Activated CD8-positive, alpha-beta memory T cell treated with anti-CD3 and anti-CD28 coated beads for 4 hours (primary cell): Measurements from ENCODE around the gene SETD7.

Experiments used
- DNase-seq, 2 donors: peaks; one replicate each; pipeline ENCODE4 v3.0.0-alpha.2; 2020; ENCODE audit warnings: low read depth in 2 of 2

SETD7 gene

DNA sequence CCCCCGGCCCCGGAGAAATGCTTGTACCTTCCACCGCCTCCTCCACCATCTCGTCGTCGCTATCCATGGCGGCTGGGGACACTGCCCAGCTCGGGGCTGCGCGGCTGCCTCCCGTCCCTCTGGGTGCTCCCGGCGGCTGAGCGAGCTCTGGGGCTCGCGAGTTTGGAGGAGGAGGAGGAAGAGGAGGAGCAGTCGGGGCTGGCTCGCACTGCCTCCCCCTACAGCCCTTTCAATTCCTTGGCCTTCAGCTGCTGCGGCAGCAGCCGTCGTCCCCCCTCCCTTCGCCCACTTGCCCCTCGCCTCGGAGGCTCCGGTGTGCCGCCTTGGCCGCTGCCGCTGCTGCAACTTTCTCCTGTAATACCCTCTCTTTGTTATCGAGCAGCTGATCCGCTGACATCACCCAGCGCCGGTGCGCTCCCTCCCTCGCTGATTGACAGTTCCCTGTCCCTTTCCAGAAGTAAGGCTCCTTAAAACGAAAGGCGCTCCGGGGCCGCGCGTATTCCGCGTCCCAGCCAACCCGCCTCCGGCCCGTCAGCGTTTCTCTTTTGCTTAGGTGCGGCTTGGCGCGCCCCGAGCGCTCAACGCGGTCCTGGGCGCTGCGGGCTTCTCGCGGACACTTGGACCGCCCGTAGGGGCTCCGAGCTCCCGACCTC lies at the start of gene SETD7:
SETD7 (minus strand) TSS at position 149 of the 653 bp plus-strand sequence; CDS start at position 67, 82 bp downstream.
- DNase-seq = peak in 1 of 2 donors; percentile 11

DNA sequence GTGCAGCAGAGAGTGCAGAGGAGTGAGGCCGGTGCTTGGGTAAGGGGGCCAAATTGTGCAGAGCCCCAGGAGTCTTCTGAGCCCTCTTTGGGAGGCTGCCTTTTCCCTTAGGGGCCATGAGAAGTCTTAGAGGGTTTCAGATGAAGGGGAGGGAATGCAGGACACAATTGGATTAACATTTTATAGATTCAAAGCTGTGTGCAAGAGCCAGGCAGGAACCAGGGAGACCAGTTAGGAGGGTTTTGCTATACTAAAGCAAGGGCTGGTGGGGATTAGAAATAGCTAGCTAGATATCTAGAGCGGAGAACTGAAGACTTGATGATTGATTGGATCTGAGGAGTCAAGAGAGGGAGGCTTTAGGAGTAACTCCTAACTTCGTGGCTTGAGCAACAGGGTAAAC lies 49.5 kb upstream of the SETD7 start:
- DNase-seq = no peak

DNA sequence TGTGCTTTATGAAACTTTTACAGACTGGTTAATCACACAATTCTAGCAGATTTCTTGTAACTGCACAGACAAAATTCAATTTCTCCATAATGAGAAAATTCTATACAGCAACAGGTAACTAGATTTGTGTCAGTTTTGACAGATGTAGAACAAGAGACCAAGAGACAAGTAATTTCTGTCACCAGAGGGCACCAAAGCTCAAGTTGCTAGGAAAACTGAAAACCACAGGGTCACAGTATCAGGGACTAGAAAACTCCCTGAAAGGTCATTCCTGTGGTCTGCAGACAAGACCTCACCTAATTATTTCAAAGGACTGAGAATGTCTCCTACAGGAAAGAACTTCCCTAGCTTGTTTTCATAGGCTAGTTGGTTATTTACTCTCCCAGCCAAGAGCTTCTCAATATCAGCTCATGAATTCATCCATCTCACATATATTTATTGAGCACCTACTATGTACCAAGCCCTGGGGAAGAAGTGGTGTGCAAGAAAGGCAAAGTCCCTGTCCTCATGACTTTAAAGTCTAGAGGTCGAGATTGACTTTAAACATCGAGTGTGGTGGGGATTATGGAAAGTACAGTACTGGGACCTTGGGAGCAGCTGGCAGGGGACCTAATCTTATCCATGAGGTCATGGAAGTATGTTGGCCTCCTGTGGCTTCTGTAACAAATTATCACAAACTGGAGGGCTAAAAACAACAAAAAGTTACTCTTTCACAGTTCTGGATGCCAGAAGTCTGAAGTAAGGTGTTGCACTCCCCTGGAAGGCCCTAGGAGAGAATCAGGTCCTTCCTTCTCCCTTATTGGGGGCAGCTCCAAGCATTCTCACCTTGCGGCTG lies 47.8 kb upstream of the SETD7 start:
- no peak for DNase-seq

DNA sequence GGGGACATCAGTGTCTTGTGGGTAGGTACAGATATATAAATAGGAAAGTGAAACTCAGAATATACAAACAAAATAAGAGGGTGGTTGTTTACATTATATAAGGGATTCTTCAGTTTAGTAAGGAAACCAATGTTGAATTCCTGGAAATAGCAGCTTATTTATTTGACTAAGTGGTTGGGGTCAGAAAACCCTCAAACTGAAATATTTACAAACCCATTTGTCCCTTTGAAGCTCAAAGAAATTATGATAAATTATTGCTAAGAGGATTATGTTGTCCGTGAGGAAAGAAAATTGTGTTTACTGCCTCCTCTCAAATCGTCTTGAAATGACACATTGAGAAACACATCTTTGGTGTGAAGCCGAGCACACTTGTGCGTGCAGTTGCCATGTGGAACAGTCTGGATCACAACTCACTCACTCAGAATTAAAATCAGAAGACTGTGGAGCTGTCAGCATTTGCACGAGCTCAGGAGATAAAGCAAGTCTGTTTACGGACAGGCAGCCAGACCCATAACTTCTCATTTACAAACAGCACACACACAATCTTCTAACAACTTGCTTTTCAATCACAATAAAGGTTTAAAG lies 46.8 kb upstream of the SETD7 start:
- DNase-seq = no peak

DNA sequence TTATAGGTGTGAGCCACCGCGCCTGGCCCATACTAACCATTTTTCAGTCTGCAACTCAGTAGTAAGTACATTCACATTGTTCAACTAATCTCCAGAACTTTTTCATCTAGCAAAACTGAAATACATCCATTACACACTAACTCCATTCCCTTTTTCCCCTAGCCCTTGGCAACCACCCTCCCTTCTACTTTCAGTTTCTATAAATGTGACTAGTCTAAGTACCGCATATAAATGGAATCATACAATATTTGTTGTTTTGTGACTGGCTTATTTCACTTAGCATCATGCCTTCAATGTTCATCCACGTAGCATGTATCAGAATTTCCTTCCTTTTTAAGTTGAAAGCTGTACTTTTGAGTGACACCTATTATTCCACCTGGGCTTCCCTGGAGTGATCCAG lies 44.6 kb upstream of the SETD7 start:
- no peak for DNase-seq

DNA sequence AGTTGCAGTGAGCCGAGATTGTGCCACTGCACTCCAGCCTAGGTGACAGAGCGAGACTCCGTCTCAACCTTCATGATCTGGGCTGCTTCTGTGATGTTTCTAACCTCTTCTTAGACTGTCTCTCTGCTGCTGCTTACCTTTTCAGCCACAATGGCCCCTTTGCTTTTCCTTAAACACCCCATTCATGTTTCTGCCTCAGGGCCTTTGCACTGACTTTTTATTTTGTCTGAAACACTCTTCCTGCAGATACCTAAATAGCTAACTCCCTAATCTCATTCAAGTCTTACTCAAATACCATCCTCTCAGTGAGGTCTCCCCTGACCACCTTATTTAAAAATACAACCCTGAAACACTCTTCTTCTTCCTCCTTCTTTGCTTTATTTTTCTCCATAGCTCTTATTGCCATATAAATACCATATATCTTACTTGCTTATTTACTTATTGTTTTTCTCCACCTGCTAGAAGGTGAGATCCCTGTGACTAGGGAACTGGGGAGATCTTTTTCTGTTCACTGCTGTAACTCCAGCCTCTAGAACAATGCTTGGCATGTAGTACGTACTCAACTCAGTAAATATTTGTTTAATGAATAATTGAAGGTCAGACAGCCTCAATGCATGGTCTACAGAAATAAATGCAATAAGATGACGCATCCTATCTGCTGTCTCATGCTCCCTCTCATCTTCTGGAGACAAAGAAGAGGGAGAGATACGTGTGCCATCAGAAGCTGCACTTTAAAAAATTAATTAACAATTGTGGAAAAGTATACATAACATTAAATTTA lies 43.8 kb upstream of the SETD7 start:
- DNase-seq = no peak

DNA sequence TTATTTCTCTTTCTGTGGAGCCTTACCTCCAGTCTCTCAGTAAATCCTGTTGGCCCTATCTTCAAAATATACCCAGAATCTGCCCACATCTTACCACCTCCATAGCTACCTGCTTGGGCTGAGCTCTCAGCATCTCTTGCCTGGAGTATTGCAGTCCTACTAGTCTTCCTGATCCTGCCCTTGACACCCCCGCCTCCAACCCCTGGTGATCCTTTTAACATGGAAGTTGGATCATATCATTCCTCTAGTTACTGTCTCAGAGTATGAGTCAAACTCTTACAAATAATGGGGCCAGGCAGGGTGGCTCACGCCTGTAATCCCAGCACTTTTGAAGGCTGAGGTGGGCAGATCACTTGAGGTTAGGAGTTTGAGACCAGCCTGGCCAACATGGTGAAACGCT lies 43.1 kb upstream of the SETD7 start:
- DNase-seq = no peak

DNA sequence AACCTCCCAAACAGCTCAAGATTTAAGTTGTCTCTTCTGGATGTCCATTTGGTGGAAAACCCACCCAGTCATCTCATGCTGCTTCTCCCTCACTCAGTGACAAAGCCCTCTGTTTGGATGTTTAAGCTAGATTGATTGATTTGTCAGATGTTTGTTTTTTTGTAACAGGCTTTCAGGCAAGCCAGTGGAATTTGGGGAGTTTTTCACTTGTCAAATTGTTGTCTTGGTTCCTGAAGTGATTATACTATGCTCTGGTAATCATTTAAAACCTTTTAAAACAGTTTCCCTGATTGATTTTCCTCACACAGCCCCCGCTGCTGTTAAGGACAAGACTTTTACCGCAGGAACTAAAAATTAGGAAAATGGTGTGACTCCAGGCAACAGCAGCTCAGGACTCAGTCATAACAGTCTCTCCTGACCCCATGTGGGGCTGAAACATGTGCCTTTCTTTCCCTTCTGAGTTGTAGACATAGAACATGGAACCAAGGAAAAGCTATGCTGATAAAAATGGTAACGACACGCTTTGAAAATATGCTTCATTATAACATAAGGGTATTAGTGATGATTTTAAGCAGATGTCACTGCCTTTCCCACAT lies 40.8 kb upstream of the SETD7 start:
- DNase-seq = no peak

DNA sequence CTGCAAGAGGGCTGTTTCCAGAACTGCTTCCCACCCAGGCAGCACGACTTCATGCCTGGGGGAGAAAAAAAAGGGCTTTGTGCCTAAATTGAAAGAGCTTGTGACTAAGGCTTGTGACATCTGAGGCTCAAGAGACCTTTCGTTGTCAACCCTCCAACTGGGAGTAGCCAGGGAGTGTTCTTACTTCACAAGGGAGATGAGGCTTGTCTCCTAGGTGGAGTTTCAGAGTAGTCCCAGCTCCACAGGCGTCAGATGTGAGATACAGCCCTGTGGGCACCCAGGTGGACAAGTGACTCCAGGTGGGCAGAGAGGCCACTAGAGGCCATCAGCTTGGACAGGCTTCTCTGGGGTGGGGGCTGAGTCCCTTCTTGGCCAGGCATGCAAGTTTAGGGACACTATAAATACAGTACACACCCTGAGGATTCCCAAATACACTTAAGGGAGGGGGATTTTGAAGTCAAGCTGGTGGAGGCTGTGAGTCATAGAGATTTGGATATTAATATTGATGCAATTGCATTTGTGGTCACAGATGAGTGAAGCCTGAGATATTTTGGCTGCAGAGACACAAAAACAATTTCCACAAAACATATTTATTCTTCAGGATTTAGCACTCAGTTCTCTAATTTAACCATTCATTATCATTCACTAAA lies 40.1 kb upstream of the SETD7 start:
- DNase-seq = no peak

DNA sequence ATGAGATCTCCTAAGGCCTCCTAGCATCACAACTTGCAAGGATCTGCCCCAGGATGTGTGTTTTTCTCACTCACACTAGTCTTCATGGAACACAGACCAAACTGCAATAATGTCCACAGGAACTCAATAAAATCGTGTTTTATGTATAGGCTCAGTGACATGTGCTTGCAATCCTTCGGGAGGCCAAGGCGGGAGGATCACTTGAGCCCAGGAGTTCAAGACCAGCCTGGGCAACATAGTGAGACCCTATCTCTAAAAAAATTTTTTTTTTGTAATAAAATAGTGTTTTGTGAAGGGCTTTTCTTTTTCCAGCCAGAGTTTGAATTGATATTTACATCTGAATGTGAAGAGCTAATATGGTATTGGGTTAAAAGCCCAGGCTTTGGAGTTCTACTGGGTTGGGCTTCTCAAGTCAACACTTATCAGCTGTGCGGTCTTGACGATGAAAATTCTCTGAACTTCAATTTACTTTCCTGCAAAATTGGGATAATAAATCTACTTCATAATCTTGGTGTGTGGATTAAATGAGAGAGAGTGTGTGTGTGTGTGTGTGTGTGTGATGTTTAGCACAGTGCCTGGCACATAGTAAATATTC lies 38.7 kb upstream of the SETD7 start:
- DNase-seq = no peak

DNA sequence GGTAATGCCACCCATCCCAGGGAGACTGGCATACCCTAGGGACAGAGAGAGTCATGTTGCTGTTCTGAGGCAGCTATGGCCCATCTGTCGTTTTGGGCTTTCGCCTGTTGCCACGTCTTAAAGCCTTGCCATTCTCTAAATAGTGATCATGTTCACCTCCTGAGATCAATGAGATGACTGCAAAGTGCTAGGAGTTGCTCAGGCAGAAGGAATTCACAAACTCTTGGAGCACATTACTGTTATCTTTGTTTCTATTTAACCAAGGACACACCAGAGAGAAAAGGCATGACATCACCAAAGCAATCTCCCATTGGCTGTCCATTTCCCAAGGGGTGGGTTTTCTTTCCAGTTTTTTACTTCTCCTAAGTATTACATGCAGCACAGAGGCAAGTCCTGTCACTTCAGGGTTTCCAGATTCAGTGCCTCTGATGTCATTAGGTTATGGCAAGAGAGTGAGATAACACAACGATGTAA lies 37.1 kb upstream of the SETD7 start:
- DNase-seq = no peak

DNA sequence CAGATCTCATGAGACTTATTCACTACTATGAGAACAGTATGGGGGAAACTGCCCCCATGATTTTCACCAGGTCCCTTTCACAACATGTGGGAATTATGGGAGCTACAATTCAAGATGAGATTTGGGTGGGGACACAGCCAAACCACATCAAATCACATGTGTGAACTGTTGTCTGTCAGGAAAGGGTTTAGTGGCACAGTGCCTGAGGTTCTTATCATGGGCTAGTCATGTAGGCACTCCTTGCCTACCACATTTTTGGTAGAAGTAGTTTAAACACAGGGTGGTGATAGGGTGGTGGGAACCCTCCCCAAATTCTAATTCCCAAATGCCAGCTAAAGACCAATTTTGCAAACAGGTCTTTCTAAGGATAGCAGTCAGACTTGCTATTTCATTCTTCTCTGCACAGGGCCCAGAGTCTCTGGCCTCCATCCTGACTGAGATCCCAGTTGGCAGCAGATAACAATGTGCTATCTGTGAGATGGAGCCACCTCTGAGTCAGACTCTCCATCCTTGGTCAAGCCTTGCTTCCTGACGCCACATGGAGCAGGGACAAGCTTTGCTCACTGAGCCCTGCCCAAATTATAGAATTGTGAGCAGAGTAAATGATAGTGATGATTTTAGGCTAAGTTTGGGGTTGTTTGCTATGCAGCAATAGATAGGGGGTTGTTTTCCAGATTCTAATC lies 33.5 kb upstream of the SETD7 start:
- no peak for DNase-seq

DNA sequence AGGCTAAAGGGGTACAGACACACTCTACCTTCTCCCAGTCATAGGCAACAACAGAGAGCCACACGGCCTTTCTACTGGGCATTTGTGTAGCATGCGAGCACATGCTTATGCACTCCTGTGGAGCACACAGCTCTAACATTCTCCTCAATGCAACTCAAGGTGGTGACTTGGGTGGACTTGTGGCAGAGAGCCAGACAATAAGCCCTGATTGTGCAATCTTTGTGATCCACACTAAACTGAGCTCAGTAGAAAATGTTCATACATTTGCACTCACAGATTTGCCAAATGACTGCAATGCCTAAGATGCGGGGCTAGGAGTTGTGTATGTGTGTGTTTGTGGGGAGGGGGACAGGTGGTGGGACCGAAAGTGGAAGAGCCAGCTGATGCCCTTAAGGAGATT lies 31.4 kb upstream of the SETD7 start:
- no peak for DNase-seq

DNA sequence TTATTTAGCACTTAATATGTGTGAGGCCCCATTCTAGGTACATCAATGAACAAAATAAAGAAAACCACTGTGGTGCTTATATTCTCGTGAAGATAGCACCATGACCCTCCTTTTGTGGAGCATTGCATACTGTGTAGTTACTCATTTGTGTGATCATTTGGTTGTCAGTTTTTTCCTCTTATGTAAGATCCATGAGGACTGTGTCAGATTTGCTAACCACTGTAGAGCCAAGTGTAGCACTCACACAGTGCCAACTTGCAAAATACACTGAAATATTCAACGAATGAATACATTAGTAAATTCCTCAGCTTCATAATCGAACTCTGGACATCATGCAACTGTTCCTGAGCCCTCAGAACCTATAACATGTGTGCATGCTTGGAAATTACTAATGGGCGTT lies 29.5 kb upstream of the SETD7 start:
- no peak for DNase-seq

DNA sequence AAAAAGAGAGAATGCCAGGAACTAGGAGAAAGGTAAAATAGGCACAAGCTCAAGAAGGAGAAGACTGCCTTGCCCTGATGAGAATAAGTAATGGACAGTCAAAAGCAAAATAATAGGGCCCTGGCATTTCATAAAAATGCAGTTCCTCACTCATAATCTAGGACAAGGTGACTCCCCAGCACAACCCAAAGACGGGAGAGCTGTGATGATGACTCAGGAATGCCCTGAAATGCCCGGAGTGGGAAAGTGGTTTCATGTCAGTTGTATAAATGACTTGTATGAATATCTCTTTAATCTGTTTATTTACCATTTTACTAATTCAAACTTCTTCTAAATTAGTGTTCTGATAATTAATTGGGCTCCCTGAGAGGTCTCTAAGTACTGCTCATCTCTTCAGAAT lies 28.8 kb upstream of the SETD7 start:
- no peak for DNase-seq

DNA sequence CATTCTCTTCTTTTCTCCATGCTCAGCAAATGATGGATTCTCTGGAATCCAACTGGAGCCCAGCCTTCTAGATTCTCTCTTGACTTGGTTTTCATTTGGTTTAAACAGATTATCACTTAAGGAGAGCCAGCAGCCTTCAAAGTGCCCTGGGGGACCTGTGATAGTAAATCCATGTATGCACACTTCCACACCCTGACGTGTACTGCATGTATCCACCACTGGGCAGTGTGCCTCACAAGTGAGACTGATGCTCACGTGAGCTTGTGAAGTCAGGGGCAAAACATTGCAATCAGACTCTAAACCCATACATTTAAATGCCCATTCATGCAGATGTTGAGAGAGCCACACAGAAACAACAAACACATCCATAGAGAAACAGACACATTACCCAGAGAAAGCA lies 28.0 kb upstream of the SETD7 start:
- no peak for DNase-seq

DNA sequence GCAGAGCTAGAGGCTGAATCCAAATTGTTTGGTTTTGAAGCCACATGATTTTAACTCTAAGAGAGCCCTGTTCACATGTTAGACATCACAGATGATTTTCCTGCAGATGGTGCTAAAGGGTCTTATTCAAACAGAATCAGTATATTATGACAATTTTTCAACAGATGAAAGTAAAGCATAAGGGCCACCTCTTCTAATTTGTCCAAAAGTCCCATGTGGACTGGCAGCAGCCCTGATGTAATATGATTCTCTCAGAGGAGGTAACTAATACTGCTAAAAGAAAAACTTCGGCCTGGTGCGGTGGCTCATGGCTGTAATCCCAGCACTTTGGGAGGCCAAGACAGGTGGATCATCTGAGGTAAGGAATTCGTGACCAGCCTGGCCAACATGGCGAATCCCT lies 26.0 kb upstream of the SETD7 start:
- no peak for DNase-seq

DNA sequence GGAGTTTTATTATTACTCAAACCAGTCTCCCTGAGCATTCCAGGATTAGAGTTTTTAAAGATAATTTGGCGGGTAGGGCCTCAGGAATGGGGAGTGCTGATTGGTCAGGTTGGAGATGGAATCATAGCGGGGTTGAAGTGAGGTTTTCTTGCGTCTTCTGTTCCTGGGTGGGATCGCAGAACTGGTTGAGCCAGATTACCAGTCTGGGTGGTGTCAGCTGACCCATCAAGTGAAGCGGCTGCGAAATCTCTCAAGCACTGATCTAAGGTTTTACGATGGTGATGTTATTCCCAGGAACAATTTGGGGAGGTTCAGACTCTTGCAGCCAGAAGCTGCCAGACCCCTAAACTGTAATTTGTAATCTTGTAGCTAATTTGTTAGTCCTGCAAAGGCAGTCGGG lies 25.1 kb upstream of the SETD7 start:
- no peak for DNase-seq

DNA sequence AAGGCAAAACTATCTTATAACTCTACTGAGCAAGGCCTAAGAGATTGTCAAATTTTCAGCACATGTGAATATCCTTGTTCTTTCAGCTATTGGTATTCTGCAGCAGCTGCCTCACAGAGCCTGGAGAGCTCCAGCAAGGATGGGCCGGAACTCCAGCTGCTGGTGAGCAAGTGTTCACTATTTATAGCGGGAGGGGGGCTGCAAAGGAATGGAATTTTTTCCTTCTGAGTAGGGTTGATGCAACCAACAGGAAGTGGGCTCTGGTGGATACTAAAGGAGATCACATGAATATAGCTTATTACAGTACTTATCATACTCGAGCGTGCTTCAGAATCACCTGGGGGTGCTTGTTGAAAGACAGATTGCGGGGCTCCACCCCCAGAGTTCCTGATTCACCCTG lies 20.2 kb upstream of the SETD7 start:
- no peak for DNase-seq

DNA sequence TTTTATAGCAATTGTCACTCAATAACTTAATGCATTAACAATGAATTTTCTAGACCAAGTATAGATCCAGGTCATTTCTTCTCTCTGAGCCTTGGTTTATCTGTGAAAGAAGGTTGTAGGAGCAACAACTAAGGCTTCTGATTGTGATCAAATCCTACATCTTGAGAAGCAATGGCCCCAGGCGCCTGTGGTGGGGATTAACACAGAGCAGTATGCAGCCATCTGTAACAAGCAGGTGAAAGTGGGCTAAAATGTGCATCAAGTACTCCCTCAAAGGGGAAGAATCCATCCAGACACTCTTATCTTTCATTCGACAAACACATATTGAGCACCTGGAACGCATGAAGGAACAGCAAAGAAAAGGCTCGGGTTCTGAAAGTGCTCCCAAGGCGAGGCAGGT lies 19.1 kb upstream of the SETD7 start:
- no peak for DNase-seq
